Measurements from ENCODE around the gene SYT11. TPM values are rescaled to one million over a fixed set of nuclear protein-coding genes. Genes with fewer than 3 reads are reported as not detected.
A peak's percentile ranks its signal among the peaks of the same experiment; 100 is the strongest.

Gene SYT11
- total and polyA plus RNA-seq, 9 of the 15 experiments (the other 6 are each of a cell fraction or from before 2014, with no cell fraction given) = 0.05 to 0.18 (median 0.11) TPM

DNA sequence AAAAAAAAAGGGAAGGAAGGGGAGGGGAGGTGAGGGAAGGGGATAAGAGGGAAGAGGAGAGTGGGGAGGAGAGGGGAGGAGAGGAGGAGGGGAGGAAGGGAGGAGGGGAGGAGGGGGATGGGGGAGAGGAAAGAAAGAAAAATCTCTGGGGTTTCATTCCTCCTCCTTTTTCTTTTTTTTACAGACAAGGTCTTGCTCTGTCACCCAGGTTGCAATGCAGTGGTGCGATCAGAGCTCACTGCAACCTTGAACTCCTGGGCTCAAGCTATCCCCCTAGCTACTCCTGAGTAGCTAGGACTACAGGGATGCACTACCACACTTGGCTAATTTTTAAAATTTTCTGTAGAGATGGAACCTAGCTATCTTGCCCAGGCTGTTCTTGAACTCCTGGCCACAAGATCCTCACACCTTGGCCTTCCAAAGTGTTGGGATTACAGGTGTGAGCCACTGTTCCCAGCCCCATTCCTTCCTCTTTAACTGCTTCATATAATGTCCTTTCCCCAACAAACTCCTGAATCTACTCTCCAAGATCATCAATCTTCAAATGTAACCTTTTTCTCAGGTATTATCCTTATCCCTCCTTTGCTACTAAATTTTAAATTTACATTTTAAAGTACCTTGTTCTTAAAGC is 25.6 kb upstream of the SYT11 start:
- peak overlapping the region; percentile 73 for H3K4me2 ChIP-seq (ENCODE audit: insufficient read depth, low read length)
- peaks cover 20 to 26% of the 10 kb centered on the region in 2 experiments for H3K4me1 ChIP-seq (replicated peaks in 1 of 2; ENCODE audit: control insufficient read depth in 2 of 2, insufficient read depth in 2 of 2, low read length in 2 of 2)
- H3K9ac ChIP-seq (ENCODE audit: insufficient read depth in 1 of 2, low read depth in 2 of 2, low read length in 2 of 2) = peak overlapping the region; percentile 53 to 67; a peak in 3 of 4 replicates
- H4K20me1 ChIP-seq (replicated peaks; ENCODE audit: control insufficient read depth, insufficient read depth, low read length) = no peaks in the 10 kb centered on the region
- intact Hi-C loops (cut with micrococcal nuclease) (loop anchor here (1.0 to 5.0 kb wide), 2 partner anchors 26 to 79 kb away; partner anchors contain the start of genes RIT1 and SYT11), in situ Hi-C loops (cut with MboI) (no loop called here)
- DNase-seq (ENCODE audit: extremely low read depth in 1 of 4, low spot score in 3 of 4) = peak in 1 of 4 experiments; percentile 45
- TSS peak; percentile 81 for BruUV-seq (replicated peaks)
- H2AFZ ChIP-seq (ENCODE audit: low read depth, low read length) = no peak overlapping the region
- peak overlapping the region; percentile 90 for H3K27ac ChIP-seq (ENCODE audit: extremely low read depth, low read depth, low read length)
- ChIA-PET POLR2A (interaction anchor here (0.6 to 2.0 kb wide), 15 partner anchors 8 to 592 kb away, joined by 3 to 10 read pairs (median 4); partner anchors contain the start of gene GON4L), CTCF (ENCODE audit: low intra/inter-chr PET ratio) (no interaction called here)
- H3K9me1 ChIP-seq (ENCODE audit: control insufficient read depth, insufficient read depth, low read length) = no peaks in the 10 kb centered on the region
- H3K36me3 ChIP-seq (ENCODE audit: control insufficient read depth, insufficient read depth, low read length) = peaks cover 13% of the 10 kb centered on the region
- peaks cover 73% of the 10 kb centered on the region for H3K79me2 ChIP-seq (ENCODE audit: control insufficient read depth, insufficient read depth, low read length)
- FAIRE-seq = no peak
- no peaks in the 10 kb centered on the region for H3K9me3 ChIP-seq (replicated peaks; ENCODE audit: control insufficient read depth, insufficient read depth, low read depth, low read length)
- peak overlapping the region; percentile 45 for H3K4me3 ChIP-seq
- no peaks in the 10 kb centered on the region for H3K27me3 ChIP-seq (ENCODE audit: control insufficient read depth in 2 of 2, insufficient read depth in 2 of 2, low read length in 2 of 2)
- 0% methylated on average over 1 of the region's 1 CpG for WGBS (ENCODE audit: insufficient coverage, low coverage, missing lambda C conversion rate)
- peak; percentile 22 for ATAC-seq
- TF ChIP-seq ZFPM2 (CRISPR knock-in tag; IDR thresholded peaks at IDR 0.05) (peak; percentile 80; the same call in 1 of the 2 replicates), ZNF282 (CRISPR knock-in tag; IDR thresholded peaks at IDR 0.05) (no peak), MCM3 (IDR thresholded peaks at IDR 0.05) (no peak), ZNF263 (CRISPR knock-in tag; IDR thresholded peaks at IDR 0.05; ENCODE audit: borderline replicate concordance) (peak; percentile 88), NR3C1 (CRISPR knock-in tag; IDR thresholded peaks at IDR 0.05) (no peak), ZNF12 (CRISPR knock-in tag; IDR thresholded peaks at IDR 0.05) (no peak), HNRNPK (IDR thresholded peaks at IDR 0.05; ENCODE audit: low read depth, low read length, poor library complexity, severe bottlenecking) (peak; percentile 24), CHD1 (IDR thresholded peaks at IDR 0.05; ENCODE audit: low read length) (peak; percentile 74), SNIP1 (IDR thresholded peaks at IDR 0.05; ENCODE audit: low read depth) (no peak), HLTF (IDR thresholded peaks at IDR 0.05) (0 out of 2 replicates have a peak, but pooled peaks have one; percentile 30), ZNF384 (IDR thresholded peaks at IDR 0.05; ENCODE audit: low read depth, low read length) (peak; percentile 64), FOXP1 (CRISPR knock-in tag; IDR thresholded peaks at IDR 0.05) (no peak), DIDO1 (tag; IDR thresholded peaks at IDR 0.05; ENCODE audit: low read depth) (no peak), RBBP5 (IDR thresholded peaks at IDR 0.05; ENCODE audit: borderline replicate concordance, insufficient read depth, low read length, poor library complexity, severe bottlenecking) (no peak), ZZZ3 (IDR thresholded peaks at IDR 0.05) (no peak), SLC30A9 (CRISPR knock-in tag; IDR thresholded peaks at IDR 0.05) (no peak), POLR2A (conservative IDR thresholded peaks at IDR 0.05) (no peak)
- TF ChIP-seq, protein P1, sequence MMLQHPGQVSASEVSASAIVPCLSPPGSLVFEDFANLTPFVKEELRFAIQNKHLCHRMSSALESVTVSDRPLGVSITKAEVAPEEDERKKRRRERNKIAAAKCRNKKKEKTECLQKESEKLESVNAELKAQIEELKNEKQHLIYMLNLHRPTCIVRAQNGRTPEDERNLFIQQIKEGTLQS (IDR thresholded peaks at IDR 0.05) = no peak
- TF ChIP-seq, protein P1 (CRISPR knock-in tag; conservative IDR thresholded peaks at IDR 0.05) = 0 out of 2 replicates have a peak, but pooled peaks have one; percentile 2
- TF ChIP-seq, protein P2, sequence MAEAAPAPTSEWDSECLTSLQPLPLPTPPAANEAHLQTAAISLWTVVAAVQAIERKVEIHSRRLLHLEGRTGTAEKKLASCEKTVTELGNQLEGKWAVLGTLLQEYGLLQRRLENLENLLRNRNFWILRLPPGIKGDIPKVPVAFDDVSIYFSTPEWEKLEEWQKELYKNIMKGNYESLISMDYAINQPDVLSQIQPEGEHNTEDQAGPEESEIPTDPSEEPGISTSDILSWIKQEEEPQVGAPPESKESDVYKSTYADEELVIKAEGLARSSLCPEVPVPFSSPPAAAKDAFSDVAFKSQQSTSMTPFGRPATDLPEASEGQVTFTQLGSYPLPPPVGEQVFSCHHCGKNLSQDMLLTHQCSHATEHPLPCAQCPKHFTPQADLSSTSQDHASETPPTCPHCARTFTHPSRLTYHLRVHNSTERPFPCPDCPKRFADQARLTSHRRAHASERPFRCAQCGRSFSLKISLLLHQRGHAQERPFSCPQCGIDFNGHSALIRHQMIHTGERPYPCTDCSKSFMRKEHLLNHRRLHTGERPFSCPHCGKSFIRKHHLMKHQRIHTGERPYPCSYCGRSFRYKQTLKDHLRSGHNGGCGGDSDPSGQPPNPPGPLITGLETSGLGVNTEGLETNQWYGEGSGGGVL (CRISPR knock-in tag; IDR thresholded peaks at IDR 0.05) = no peak
- TF ChIP-seq, protein P3, sequence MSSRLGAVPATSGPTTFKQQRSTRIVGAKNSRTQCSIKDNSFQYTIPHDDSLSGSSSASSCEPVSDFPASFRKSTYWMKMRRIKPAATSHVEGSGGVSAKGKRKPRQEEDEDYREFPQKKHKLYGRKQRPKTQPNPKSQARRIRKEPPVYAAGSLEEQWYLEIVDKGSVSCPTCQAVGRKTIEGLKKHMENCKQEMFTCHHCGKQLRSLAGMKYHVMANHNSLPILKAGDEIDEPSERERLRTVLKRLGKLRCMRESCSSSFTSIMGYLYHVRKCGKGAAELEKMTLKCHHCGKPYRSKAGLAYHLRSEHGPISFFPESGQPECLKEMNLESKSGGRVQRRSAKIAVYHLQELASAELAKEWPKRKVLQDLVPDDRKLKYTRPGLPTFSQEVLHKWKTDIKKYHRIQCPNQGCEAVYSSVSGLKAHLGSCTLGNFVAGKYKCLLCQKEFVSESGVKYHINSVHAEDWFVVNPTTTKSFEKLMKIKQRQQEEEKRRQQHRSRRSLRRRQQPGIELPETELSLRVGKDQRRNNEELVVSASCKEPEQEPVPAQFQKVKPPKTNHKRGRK (tag; IDR thresholded peaks at IDR 0.05) = peak; percentile 66
